Measurements from ENCODE around the gene CAMK2N2.

DNA sequence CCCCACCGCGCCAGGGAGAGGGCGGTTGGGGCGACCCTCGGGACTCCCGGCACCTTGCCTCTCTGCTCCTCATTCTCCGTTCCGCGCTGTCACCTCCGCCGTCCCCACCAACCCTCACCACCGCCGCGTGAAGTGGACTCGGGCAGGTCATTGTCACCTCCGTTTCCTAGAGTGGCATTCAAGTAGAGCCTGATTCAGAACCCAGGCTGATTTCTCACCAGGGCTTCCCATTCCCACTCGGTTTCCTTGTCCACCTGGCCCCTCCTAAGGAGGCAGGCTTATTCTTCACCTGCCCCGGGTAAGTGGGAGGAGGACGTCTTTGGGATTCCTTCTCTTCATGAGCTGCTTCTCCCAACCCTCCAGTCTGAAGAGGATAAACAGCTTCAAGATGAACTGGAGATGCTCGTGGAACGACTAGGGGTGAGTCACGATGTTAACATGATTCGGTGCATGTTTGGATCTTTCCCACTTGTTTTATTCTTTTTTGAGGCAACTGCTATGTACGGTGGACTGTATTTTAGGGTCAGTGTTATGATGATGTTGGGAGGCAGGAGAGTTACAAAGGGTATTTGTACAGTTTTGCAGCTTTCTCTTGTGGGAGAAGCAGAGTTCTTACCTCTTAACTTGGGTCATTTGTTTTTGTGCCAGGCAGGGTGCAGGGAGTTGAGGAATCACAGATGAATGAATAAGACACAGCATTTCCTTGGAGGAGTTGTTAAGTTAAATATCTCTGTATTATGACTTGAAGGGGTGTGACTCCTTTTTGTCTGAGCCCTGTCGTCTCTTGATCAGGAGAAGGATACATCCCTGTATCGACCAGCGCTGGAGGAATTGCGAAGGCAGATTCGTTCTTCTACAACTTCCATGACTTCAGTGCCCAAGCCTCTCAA lies 38.4 kb upstream of the CAMK2N2 start:
- TF ChIP-seq, protein P1, sequence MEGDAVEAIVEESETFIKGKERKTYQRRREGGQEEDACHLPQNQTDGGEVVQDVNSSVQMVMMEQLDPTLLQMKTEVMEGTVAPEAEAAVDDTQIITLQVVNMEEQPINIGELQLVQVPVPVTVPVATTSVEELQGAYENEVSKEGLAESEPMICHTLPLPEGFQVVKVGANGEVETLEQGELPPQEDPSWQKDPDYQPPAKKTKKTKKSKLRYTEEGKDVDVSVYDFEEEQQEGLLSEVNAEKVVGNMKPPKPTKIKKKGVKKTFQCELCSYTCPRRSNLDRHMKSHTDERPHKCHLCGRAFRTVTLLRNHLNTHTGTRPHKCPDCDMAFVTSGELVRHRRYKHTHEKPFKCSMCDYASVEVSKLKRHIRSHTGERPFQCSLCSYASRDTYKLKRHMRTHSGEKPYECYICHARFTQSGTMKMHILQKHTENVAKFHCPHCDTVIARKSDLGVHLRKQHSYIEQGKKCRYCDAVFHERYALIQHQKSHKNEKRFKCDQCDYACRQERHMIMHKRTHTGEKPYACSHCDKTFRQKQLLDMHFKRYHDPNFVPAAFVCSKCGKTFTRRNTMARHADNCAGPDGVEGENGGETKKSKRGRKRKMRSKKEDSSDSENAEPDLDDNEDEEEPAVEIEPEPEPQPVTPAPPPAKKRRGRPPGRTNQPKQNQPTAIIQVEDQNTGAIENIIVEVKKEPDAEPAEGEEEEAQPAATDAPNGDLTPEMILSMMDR (IDR thresholded peaks at IDR 0.05), result no peak
- peak in 1 of 4 donors; percentile 7 for TF ChIP-seq POLR2A (IDR thresholded peaks at IDR 0.05)
